SK-N-MC (cell line): Measurements from ENCODE around the gene PHKA2.
A peak's percentile ranks its signal among the peaks of the same experiment; 100 is the strongest.

ENCODE experiments used
- DNase-seq: peaks from one replicate; pipeline ENCODE4 v3.0.0-alpha.2; 2011; ENCODE audit warnings: low read depth, low spot score
- H3K27ac ChIP-seq: fragments of 200-600 bp; sonication (generic); 2 replicates; pipeline ENCODE4 v1.5.1; 2016; ENCODE audit warnings: mixed run types
- H3K36me3 ChIP-seq: fragments of 200-600 bp; sonication (generic); 2 replicates; pipeline ENCODE4 v1.6.1; 2017; ENCODE audit warnings: antibody characterized with exemption, low read length, mixed read lengths; ENCODE audit not compliant: insufficient read depth
- H3K4me3 ChIP-seq: fragments of 200-600 bp; sonication (generic); 2 replicates; pipeline ENCODE4 v1.5.1; 2016
- H3K9ac ChIP-seq: fragments of 200-600 bp; sonication (generic); 2 replicates; pipeline ENCODE4 v1.8.0; 2017; ENCODE audit warnings: mixed run types, mixed read lengths; ENCODE audit not compliant: insufficient read length
- H3K9me3 ChIP-seq: fragments of 200-600 bp; sonication (generic); 2 replicates; pipeline ENCODE4 v1.6.1; 2017; ENCODE audit warnings: low read depth, mild to moderate bottlenecking, antibody characterized with exemption, low read length, moderate library complexity, mixed read lengths
- EZH2 ChIP-seq: fragments of 200-600 bp; sonication (generic); IDR thresholded peaks from one replicate; pipeline ENCODE4 v1.6.1; 2017; ENCODE audit warnings: antibody characterized with exemption
- FOXP2 ChIP-seq: optimal IDR thresholded peaks from 2 replicates; pipeline ENCODE3; 2011; ENCODE audit warnings: mild to moderate bottlenecking, moderate library complexity; ENCODE audit not compliant: insufficient read depth; ENCODE audit errors: extremely low read length, control extremely low read depth
- POLR2AphosphoS5 ChIP-seq: IDR thresholded peaks from 2 replicates; pipeline ENCODE4 v1.6.1; 2012; ENCODE audit warnings: mild to moderate bottlenecking, low read depth, low read length, borderline replicate concordance

PHKA2 gene

GRCh38 chrX:19007011-19007410 lies 23.1 kb upstream of the PHKA2 start:
- H3K4me3 ChIP-seq: no peak overlapping the region
- no peaks in the 10 kb centered on the region for H3K36me3 ChIP-seq
- H3K9me3 ChIP-seq: no peaks in the 10 kb centered on the region
- TF ChIP-seq FOXP2 (no peak), POLR2AphosphoS5 (no peak), EZH2 (no peak)
- no peak overlapping the region for H3K9ac ChIP-seq
- H3K27ac ChIP-seq: no peak overlapping the region
- DNase-seq: no peak

DNA sequence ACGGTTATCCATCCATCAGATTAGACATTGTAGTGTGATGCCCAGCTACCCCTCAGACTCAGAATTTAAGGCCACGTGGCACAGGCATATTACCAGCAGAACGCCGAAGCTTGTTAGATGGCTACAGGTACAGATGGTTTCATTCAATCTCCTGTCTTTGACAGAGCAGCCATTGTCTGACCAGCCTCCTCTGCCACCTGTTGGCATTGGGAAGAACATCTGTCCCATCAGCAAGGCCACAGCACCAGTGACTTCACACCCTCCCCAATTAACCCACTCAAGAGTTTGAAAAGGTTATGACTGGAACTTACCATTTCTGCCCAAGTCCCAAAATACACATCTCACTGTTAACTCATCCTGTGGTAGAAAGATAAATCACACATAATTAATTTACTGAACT lies 22.0 kb upstream of the PHKA2 start:
- DNase-seq: no peak
- no peaks in the 10 kb centered on the region for H3K36me3 ChIP-seq
- no peak overlapping the region for H3K4me3 ChIP-seq
- no peak overlapping the region for H3K9ac ChIP-seq
- H3K9me3 ChIP-seq: no peaks in the 10 kb centered on the region
- TF ChIP-seq FOXP2 (no peak), POLR2AphosphoS5 (no peak), EZH2 (no peak)
- H3K27ac ChIP-seq: no peak overlapping the region

DNA sequence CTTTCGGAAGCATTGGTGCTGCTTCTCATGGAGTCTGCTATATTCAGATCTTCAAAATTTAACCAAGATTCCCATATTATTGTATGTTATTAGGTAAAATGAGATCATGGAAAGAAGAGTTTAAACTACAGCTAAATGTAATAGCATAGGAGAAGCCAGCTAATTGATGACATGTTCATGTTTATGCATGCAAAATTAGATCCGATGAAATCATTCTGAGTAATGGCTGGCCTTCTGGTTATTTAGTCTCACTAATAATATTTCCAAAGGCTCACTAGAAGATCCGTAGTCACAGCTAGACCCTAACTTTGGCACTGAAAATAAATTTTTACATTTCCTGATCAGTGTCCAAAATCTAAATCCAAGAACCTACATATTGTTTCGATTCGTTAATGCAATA lies 19.8 kb upstream of the PHKA2 start:
- no peak for DNase-seq
- Histone ChIP-seq H3K36me3 (no peaks in the 10 kb centered on the region), H3K9ac (no peak overlapping the region), H3K27ac (no peak overlapping the region), H3K4me3 (no peak overlapping the region), H3K9me3 (no peaks in the 10 kb centered on the region)
- TF ChIP-seq EZH2: no peak
- TF ChIP-seq POLR2AphosphoS5: no peak
- no peak for TF ChIP-seq FOXP2

GRCh38 chrX:18998653-18999052 lies 14.7 kb upstream of the PHKA2 start:
- Histone ChIP-seq H3K9ac (no peak overlapping the region), H3K27ac (peak overlapping the region; percentile 75), H3K9me3 (no peaks in the 10 kb centered on the region), H3K36me3 (no peaks in the 10 kb centered on the region), H3K4me3 (no peak overlapping the region)
- DNase-seq: no peak
- TF ChIP-seq FOXP2 (no peak), POLR2AphosphoS5 (no peak), EZH2 (no peak)

- H3K4me3 ChIP-seq: no peak overlapping the region
- DNase-seq: no peak
- no peak for TF ChIP-seq POLR2AphosphoS5
- no peak for TF ChIP-seq FOXP2
- TF ChIP-seq EZH2: no peak
- H3K9ac ChIP-seq: no peak overlapping the region
- no peaks in the 10 kb centered on the region for H3K36me3 ChIP-seq
- no peaks in the 10 kb centered on the region for H3K9me3 ChIP-seq
- H3K27ac ChIP-seq: no peak overlapping the region
Observed at GRCh38 chrX:18997916-18998315, 14.0 kb upstream of the PHKA2 start.

- H3K27ac ChIP-seq: no peak overlapping the region
- H3K9me3 ChIP-seq: no peaks in the 10 kb centered on the region
- H3K36me3 ChIP-seq: no peaks in the 10 kb centered on the region
- TF ChIP-seq EZH2 (no peak), FOXP2 (no peak)
- DNase-seq: no peak
- H3K9ac ChIP-seq: no peak overlapping the region
- H3K4me3 ChIP-seq: no peak overlapping the region
Observed at GRCh38 chrX:18996536-18996935, 12.6 kb upstream of the PHKA2 start.

GRCh38 chrX:18995221-18995620 lies 11.3 kb upstream of the PHKA2 start:
- TF ChIP-seq POLR2AphosphoS5: no peak
- TF ChIP-seq FOXP2: no peak
- no peak for TF ChIP-seq EZH2
- H3K27ac ChIP-seq: no peak overlapping the region
- DNase-seq: no peak
- no peaks in the 10 kb centered on the region for H3K9me3 ChIP-seq
- no peak overlapping the region for H3K4me3 ChIP-seq
- no peaks in the 10 kb centered on the region for H3K36me3 ChIP-seq
- H3K9ac ChIP-seq: no peak overlapping the region

- Histone ChIP-seq H3K9me3 (no peaks in the 10 kb centered on the region), H3K4me3 (no peak overlapping the region), H3K36me3 (no peaks in the 10 kb centered on the region), H3K9ac (no peak overlapping the region), H3K27ac (no peak overlapping the region)
- TF ChIP-seq FOXP2 (no peak), POLR2AphosphoS5 (no peak)
- DNase-seq: no peak
Observed at GRCh38 chrX:18994713-18995112, 10.8 kb upstream of the PHKA2 start.

DNA sequence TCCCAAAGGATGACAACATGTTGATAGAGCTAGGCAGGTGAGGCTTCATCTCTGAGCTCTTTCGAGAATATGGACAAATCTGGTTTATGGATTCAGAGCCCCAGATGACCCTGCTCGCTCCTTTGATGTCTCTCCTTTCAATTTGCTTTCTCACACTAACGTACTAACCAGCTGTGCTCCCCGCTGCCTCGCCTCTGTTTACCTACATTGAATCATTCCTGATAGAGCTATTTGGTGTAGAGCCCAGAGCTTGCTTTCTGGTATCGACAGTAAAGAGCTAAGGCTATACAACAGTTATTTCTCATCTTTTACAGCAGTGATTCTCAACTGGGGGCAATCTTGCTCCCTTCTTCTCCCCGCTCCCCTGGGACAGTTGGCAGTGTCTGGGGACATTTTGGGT lies 8.9 kb upstream of the PHKA2 start:
- DNase-seq: no peak
- H3K9me3 ChIP-seq: no peaks in the 10 kb centered on the region
- TF ChIP-seq EZH2 (no peak), FOXP2 (no peak), POLR2AphosphoS5 (no peak)
- H3K36me3 ChIP-seq: no peaks in the 10 kb centered on the region
- no peak overlapping the region for H3K9ac ChIP-seq
- no peak overlapping the region for H3K4me3 ChIP-seq
- H3K27ac ChIP-seq: no peak overlapping the region
